Left hindlimb (tissue), 1 donor: ENCODE results near the gene MRPS23.
"Not testable (repeated sequence)": the region's sequence is repeated elsewhere in the genome, so short reads cannot be mapped to it uniquely, and the experiment has no call there.

Experiments used
- DNase-seq: peaks from one replicate; pipeline ENCODE4 v3.0.0-alpha.2; 2018

MRPS23 gene

GRCh38 chr17:57861790-57862693 lies 12.2 kb upstream of the MRPS23 start:
- DNase-seq, result no peak

DNA sequence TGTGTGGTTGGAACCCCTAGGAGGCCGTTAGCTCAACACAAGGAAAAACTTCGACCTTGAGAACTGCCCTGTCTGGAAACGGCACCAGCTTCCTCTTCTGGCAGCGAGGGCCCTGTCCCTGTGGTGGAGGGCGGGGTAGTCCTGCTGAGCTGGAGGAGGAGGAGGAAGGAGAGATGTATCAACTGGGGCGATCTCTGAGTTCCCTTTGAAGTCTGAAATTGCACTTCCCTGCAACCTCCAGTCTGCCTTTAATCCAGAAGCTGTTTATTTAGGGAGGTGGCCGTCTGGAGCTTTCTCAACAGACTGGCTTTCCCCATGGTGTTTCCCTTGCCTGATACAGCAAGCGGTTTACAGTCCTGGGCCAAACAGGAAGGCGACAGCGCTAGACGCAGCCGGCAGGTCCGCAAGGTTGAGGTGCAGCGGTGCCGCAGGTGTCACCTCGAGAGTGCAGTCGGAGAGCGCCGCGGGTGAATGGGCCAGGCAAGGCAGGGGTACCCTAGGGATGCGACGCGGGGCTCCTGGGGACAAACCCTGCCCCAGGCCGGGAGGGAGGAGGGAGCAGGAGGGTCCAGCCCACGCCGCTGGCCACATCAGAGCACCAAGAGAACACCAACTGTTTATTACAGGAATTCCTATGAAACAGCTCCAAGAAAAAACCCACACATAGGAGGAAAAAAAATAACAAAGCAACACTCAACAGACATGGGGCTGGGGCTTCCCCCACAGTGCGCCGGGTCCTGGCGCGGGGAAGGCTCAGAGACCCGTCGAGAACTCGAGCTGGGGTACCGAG lies 11.4 kb upstream of the MRPS23 start:
- DNase-seq, result no peak

DNA sequence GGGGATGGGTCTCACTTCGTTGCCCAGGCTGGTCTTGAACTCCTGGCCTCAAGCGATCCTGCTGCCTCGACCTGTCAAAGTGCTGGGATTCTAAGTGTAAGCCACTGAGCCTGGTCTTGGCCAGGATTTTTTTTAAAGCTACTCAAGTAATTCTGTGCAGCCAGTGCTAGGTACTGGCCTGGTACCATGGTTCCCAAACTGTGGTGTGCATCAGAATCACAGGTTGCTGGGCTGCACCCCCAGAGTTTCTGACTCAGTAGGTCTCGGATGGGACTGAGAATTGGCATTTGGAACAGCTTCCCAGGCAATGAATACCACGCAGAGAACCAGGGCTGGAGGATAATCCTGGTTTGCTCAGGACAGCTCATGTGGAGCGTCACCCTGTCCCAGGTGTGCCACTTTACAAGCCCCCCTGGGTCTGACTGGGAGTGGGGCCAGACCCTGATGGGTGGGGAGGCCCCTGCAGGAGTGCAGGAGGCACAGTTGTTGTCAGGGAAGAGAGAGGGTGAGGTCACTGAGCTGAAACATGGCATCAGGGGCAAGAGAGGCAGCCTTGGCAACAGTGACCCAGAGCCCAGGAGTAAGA lies 10.7 kb upstream of the MRPS23 start:
- no peak for DNase-seq

GRCh38 chr17:57859601-57860413 lies 10.0 kb upstream of the MRPS23 start:
- no peak for DNase-seq

DNA sequence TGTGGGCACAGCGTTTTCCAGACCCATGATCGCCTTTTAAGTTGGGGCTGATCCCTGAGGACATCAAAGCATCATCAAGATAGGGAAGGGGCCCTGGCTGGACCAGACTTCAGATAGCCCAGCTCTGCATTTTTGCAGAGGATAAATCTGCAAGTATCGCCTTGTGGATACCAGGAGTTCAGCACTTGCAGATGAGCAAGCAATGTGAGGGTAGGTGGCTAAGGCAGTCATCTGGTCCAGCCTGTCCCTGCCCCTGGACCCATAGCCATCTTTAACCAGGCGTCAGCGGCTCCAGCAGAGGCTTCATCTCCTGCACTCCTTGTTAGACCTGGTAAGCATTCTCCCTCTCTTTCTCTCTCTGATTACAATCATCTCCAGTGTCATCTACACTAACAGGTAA lies 9.0 kb upstream of the MRPS23 start:
- no peak for DNase-seq

GRCh38 chr17:57856792-57857620 lies 7.2 kb upstream of the MRPS23 start:
- DNase-seq, result no peak

- DNase-seq, result no peak
Observed at GRCh38 chr17:57855391-57856035, 5.7 kb upstream of the MRPS23 start.

DNA sequence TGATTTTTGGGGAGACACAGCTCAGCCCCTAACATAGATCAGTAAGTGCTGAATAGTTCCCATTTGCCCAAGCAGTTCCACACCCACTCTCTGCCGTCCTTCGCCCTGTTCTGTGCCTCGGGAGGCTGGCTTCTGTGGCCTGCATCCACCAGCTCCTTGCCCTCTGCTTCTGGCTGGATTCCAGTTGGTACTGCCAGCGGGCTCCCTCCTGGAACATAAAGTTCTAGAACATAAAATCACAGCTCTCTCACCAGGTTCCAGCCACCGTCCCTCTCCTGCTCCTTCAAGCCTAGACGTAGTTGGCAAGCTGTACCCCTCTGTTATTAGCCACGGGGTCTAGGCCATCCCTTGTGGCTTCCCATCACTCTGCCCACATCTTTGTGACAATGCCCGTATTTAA lies 3.9 kb upstream of the MRPS23 start:
- DNase-seq, result no peak

DNA sequence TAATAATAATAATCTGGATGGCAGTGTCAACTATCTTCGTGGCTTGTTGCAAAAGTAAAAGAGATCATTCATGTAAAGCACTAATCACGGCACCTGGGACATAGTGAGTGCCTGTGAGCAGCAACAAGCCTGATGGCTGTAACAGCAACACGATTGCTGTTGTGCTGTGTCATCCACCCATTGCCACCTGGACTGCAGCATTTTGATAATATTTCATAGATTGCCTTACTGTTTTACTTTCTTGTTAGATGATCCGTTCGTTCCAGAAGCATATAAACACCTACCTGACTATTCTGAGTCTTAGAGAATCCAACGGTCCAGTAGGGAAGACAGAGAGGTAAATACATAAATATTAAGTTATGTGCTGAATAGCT lies 3.1 kb upstream of the MRPS23 start:
- DNase-seq, result no peak

DNA sequence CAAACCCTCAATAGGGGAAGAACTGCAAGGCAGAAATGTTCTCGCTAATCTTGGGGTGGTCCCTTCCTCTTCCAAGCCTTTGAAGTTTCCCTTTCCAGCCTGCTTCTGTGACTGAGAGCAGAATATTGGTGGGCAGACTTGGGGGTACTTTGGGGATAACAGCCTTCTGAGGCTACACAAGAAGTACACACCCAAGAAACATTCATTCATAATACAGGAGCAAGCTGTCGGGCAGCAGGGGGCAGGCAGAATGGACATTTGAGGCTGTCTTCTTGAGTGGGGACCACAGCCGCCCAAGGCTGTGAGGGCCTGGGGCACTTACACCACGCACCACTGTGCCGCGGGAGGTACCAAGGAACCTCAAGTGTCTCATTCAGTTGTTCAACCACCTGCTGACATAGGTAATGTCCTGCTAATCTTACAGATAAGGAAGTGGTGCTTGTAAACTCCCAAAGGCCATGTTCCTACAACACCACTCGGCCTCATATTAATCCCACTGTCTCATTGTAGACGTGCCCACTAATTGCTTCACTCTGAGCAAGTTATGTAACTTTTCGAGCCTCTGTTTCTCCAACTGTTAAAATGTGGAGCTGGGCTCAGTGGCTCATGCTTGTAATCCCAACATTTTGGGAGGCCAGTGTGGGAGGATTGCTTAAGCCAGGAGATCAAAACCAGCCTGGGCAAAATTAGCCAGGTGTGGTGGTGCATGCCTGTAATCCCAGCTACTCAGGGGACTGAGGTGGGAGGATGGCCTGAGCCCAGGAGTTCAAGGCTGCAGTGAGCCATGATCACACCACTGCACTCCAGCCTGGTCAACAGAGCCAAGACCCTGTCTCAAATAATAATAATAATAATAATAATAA lies 2.5 kb upstream of the MRPS23 start:
- DNase-seq, result no peak

DNA sequence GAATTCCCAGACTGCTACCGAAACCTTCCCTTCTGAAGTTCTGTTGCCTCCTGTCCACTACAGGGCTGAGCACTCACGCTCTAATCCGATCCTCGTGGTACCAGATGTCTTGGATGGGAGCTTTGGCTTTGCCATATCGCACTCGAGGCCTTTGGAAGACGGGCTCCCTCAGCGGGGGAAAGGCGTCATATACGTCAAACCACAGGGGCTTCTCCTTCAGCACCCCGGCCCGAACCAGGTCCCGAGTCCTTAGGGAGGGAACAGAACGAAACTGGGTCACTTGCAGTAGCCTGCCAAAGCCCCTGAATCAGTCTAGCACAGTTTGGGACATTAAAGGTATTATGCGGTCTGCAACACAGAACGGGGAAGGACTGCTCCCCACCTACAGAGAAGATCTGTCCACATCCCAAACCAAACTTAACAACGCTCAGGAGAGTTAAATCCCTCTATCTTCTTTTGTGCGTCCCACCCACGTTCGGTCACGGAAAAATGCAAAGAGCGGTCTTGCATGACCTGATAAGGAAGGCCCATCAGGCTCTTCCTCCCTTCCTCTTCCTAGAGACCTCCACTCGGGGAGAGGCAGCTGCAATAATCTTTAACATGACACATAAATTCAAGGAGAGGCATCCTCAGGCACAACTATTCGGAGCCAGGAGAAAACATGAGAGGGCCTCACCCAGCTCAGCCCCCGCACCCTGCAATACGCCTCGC lies 526 bp downstream of the MRPS23 start:
- no peak for DNase-seq

GRCh38 chr17:57846056-57846945 lies 3.5 kb downstream of the MRPS23 start:
- not testable (repeated sequence) for DNase-seq

DNA sequence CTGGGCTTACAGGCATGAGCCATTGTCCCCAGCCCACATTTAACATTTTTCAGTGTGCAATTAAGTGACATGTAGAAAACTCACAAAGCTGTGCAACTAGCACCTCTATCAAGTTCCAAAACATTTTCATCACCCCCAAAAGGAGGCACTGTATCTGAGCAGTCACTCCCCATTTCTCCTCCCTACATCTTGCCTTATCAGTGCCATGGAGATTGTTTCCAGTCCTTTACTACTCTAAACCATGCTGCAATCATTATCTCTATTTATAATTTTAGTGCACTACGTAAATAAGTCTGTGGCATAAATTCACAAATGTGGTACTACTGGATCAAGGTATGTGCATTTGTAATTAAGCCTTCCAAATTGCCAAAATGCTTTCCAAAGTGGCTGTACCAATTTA lies 7.6 kb downstream of the MRPS23 start:
- no peak for DNase-seq

DNA sequence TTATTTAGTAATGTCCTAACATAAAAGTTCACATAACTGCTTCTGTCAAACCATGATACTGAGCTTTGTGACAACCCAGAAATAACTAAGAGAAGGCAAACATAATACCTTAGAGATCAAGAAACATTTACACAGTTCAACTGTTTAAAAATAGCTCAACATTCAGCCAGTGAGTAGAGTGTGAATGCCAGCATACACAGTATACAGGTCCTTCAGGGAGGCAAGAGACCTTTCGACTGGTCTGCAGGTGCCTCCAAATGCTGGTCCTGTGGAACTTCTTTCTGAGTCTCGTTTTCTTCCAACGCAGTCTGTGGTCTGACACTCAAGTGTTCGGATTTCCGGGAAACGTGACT lies 10.3 kb downstream of the MRPS23 start:
- DNase-seq, result no peak

DNA sequence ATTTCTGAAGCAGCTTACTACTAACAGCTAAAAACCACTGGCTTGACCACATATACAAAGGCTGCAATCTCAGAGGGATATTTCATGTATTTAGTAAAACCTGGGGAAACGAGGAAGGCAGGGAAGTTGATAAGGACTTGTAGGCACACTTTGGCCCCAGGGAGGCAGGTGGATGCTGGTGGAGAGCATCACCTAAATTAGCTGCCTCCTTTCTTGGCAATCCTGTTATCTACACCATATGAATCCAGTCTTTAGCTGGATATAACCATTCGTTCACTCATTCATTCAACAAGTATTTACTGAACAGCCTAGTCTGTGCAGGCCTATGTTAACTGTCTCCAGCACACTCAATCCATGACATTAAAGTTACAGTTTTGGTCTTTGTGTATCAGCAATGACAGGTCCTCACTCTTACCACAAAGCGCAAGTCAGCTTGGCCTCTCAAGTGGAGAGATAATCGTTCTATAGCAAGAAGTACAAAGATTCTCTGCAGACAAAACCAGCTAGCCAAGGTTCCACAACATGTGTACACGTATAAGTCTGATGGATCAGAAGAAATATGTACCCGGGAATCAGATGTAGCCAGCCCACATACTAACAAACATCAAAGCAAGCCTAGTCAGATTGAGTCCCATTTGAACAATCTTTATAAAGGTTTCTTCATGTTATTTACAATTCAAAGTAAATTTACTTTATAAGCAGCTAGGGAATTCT lies 10.8 kb downstream of the MRPS23 start:
- DNase-seq, result no peak

- no peak for DNase-seq
Observed at GRCh38 chr17:57838453-57838852, 11.4 kb downstream of the MRPS23 start.

GRCh38 chr17:57835333-57835900 lies 14.4 kb downstream of the MRPS23 start:
- DNase-seq, result no peak
